Measurements from ENCODE around the gene RBBP9.

The RBBP9 gene

GRCh38 chr20:18497603-18498002 is 578 bp upstream of the RBBP9 start:
- TF ChIP-seq ZBTB21 (tag by site-specific recombination; IDR thresholded peaks at IDR 0.05) = no peak
- no peak for TF ChIP-seq PRDM6 (tag by site-specific recombination; IDR thresholded peaks at IDR 0.05)
- no peak for TF ChIP-seq ZNF600 (tag by site-specific recombination; IDR thresholded peaks at IDR 0.05)
- no peak for TF ChIP-seq PRDM4 (tag by site-specific recombination; IDR thresholded peaks at IDR 0.05)
- TF ChIP-seq ZNF214 (tag by site-specific recombination; IDR thresholded peaks at IDR 0.05; ENCODE audit: borderline replicate concordance) = no peak
- no peak for TF ChIP-seq ZNF513 (tag by site-specific recombination; IDR thresholded peaks at IDR 0.05)
- TF ChIP-seq TSHZ1 (tag by site-specific recombination; IDR thresholded peaks at IDR 0.05; ENCODE audit: borderline replicate concordance) = no peak
- TF ChIP-seq ZNF561 (tag by site-specific recombination; IDR thresholded peaks at IDR 0.05; ENCODE audit: borderline replicate concordance) = no peak
- H3K4me3 ChIP-seq (ENCODE audit: low read depth, low read length) = no peak overlapping the region

GRCh38 chr20:18496042-18496441 is 983 bp downstream of the RBBP9 start:
- Histone ChIP-seq H3K4me3 (ENCODE audit: low read depth, low read length) (peak overlapping the region; percentile 98), H3K36me3 (ENCODE audit: control insufficient read depth in 2 of 2, insufficient read depth in 1 of 2, low read length in 2 of 2) (peaks cover 0 to 22% of the 10 kb centered on the region in 2 experiments; a peak in 1 of 3 replicates), H3K27ac (ENCODE audit: extremely low read depth, low read depth, low read length) (no peak overlapping the region), H3K4me1 (ENCODE audit: control insufficient read depth, insufficient read depth, low read length) (no peaks in the 10 kb centered on the region; the same call in 1 of the 2 replicates), H3K9me3 (ENCODE audit: control insufficient read depth, insufficient read depth, low read depth, low read length) (no peaks in the 10 kb centered on the region)
- POLR2A ChIA-PET = interaction anchor here (1.3 to 4.8 kb wide), 4 partner anchors 11 to 207 kb away, joined by 4 to 90 read pairs (median 8); partner anchors contain the start of genes DZANK1, POLR3F, SEC23B and ZNF133
- peak; percentile 76; the same call in 1 of the 2 replicates for TF ChIP-seq ZBTB6 (tag by site-specific recombination; IDR thresholded peaks at IDR 0.05)
- TF ChIP-seq ZBTB26 (tag by site-specific recombination; optimal IDR thresholded peaks at IDR 0.05) = no peak
- TF ChIP-seq ZBTB17 (tag by site-specific recombination; IDR thresholded peaks at IDR 0.05) = peak; percentile 22; the same call in 1 of the 2 replicates
- CTCF ChIA-PET = interaction anchor here (0.5 to 1.2 kb wide), 4 partner anchors 10 to 1511 kb away, joined by 3 to 7 read pairs (median 4); no protein-coding TSS in a partner anchor

More at GRCh38 chr20:18497603-18498002, 578 bp upstream of the RBBP9 start:
- POLR2A ChIA-PET = interaction anchor here (1.3 to 4.8 kb wide), 3 partner anchors 9 to 54 kb away, joined by 4 to 90 read pairs (median 13); partner anchors contain the start of genes DZANK1, POLR3F and SEC23B
- Histone ChIP-seq H3K4me1 (ENCODE audit: control insufficient read depth, insufficient read depth, low read length) (no peaks in the 10 kb centered on the region; the same call in 1 of the 2 replicates), H3K9me3 (ENCODE audit: control insufficient read depth, insufficient read depth, low read depth, low read length) (no peaks in the 10 kb centered on the region), H3K27ac (ENCODE audit: extremely low read depth, low read depth, low read length) (no peak overlapping the region), H3K36me3 (ENCODE audit: control insufficient read depth in 2 of 2, insufficient read depth in 1 of 2, low read length in 2 of 2) (peaks cover 0 to 14% of the 10 kb centered on the region in 2 experiments; a peak in 1 of 3 replicates)
- CTCF ChIA-PET = interaction anchor here (0.8 kb wide), 1 partner anchor 790 kb away, joined by 3 read pairs; no protein-coding TSS in a partner anchor
